Erythroblast (primary cell): ENCODE data around the gene WDR70.

Experiments used
- GATA1 ChIP-seq: IDR thresholded peaks from 2 replicates; pipeline ENCODE4 v1.6.1; 2011; ENCODE audit warnings: low read depth, mild to moderate bottlenecking, control low read depth, low read length, moderate library complexity
- POLR2A ChIP-seq: IDR thresholded peaks from 2 replicates; pipeline ENCODE4 v1.6.1; 2011; ENCODE audit warnings: mild to moderate bottlenecking, low read length

- TF ChIP-seq POLR2A (no peak), GATA1 (no peak)
Measured at GRCh38 chr5:37626266-37626665, 247.1 kb downstream of the WDR70 start.
